GM21381 (cell line): ENCODE results near the gene PPIE.

Experiments used
- ATAC-seq: cut with Tn5 transposase; IDR thresholded peaks from one replicate; pipeline ENCODE4 v1.9.1; 2021; ENCODE audit warnings: mild to moderate bottlenecking, moderate library complexity; ENCODE audit not compliant: unreplicated experiment

PPIE gene

GRCh38 chr1:39720094-39720999 lies 18.3 kb upstream of the PPIE start:
- no peak for ATAC-seq

GRCh38 chr1:39721664-39722063 lies 17.0 kb upstream of the PPIE start:
- ATAC-seq: no peak

- no peak for ATAC-seq
Measured at GRCh38 chr1:39722495-39722894, 16.2 kb upstream of the PPIE start.

DNA sequence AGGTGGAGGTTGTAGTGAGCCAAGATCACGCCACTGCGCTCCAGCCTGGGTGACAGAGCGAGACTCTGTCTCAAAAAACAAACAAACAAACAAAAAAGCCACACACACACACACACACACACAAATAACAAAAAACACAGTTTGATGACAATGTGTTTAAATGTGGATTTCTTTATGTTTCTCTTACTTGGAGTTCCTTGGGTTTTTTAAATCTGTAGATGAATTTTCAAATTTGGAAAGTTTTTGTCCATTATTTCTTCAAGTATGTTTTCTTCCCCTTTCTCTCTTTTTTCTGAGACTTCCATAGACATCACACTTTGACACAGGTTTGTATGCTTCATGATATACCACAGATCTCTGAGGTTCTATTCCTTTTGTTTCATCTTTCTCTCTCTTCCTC lies 12.1 kb upstream of the PPIE start:
- no peak for ATAC-seq

GRCh38 chr1:39727221-39727931 lies 11.3 kb upstream of the PPIE start:
- ATAC-seq: peak; percentile 52

DNA sequence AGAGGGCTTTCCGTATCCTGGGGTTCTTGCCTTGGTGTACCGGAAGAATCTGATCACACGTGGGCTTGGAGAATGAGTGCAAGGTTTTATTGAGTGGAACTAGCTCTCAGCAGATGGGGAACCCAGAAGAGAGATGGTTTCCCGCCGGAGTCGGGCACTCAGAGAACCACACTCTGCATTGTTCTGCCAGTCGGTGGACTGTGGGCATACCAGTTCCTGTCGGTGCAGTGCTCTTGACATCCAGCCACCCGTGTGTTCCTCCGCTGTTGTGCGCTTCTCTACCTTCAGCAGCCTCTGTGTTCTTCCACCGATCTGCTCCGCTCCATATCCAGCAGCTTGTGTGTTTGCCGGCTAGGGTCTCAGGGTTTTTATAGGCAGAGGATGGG lies 10.8 kb upstream of the PPIE start:
- no peak for ATAC-seq

DNA sequence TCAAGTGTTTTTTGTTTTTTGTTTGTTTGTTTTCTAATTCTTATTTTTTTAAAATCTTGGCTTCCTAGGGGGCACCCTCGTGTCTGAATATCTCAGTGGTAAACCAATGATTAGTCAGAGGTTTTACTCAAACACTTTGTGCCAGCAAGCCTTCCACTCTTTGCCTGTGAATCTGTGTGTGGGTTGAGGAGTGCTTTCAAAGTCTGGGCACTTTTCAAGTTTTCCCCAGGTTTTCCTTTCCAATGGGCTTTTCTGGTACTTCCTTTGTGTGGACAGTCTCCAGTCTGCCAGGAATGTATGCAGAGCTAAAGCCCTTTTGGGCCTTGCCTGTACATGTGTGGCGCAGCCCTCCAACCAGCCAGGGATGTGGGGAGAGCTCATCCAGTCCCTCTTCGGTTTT lies 9.7 kb upstream of the PPIE start:
- ATAC-seq: no peak

DNA sequence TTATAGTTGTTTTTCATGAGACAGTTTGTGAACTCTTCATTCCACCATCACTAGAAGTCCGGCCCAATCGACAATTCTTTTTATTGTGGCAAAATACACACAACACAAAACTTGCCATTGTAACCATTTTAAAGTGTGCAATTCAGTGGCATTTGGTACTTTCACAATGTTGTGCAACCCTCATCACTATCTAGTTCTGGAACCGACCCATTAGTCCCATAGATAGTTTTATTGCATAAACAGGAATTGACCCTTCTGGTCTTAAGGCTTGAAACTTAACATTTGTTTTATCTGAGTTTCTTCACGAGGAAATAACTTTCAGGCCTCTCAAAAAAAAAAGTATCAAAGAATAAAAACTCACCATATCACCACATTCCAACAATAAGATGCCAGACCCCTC lies 8.8 kb upstream of the PPIE start:
- no peak for ATAC-seq

GRCh38 chr1:39732730-39733129 lies 6.0 kb upstream of the PPIE start:
- ATAC-seq: no peak

DNA sequence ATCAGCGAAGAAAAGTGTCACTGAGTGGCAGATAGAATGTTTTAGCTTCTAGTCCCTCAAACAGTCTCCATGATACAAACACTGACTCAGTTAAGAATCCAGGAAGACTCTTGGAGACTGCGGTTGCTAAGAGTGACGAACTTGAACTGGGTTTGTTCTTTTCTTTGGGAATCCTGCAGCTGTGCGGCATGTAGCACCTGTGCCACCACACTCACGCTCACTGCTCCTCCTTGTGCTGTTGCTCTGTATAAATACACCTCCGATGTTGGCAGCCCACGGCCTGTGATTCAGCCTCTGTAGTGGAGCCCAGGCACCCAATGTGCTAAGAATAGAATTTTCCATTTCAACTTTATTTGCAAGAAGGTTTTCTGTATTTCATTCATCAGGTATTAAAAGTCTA lies 5.5 kb upstream of the PPIE start:
- ATAC-seq: no peak

DNA sequence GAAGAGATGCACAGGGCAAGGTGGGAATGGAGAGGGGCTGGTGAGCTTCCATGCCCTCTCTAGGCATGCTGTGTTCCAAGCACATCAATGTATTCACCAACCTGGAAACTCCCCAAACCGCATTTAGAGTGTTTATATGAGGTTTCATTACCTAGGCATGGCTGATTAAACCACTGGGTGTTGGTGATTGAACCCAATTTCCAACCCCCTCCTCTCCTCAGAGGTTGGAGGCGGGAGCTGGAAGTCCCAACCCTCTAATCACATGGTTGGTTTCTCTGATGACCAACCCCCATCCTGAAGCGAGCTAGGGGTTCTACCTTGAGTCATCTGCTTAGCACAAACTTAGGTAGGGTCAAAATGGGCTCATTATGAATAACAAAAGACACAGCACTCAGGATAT lies 3.0 kb upstream of the PPIE start:
- ATAC-seq: no peak

DNA sequence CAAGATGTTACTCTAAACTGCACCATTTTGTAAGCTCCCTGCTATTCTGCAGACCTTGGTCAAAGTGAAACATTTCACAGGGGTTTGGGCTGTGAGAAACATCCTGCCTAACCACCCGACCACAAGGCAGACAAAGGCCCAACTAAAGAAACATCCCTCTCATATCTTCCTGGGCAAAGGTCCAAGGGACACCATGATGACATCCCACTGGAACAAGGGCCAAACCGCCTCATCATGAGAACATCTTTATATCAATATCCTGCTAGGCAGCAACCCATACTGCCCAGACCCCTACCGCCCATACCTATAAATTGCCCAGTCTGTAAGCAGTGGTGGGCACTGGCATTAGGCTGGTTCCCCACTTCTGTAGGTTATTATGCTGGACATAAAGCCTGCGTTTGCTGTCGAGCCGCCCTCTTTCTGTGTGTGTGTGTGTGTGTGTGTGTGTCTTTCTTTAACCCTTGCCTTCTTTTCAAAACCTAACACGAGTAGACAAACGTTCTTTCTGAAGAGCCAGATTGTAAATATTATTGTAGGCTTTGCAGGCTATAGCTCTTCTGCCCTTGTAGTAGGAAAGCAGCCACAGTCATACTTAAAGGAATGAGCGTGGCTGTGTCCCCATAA lies 1.0 kb upstream of the PPIE start:
- ATAC-seq: no peak

DNA sequence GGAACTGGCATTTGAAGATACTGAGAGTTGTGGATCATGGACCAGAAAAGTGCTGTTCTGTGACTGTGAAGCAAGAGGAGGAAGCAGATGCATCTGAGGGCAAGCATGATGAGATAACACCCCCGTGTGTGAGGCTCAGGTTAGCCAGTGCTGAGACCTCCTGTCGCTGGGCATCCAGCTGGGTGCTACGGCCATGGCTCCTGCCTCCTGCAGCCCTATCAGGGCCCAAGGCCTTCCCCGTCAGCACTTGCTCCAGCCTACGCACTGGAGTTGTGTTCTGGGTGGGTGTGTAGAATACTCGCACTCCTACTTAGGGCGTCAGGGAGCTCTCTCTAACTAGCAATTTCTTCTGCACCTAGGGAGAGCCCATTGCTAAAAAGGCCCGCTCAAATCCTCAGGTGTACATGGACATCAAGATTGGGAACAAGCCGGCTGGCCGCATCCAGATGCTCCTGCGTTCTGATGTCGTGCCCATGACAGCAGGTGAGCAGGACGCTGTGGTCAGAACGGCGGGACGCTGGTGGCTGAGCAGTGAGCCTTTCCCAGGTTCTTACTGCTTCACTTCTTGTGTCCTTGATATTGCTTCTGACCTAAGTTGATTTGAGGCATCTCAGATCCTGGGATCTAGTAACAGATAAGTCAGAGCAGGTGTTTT lies 6.5 kb downstream of the PPIE start:
- no peak for ATAC-seq

DNA sequence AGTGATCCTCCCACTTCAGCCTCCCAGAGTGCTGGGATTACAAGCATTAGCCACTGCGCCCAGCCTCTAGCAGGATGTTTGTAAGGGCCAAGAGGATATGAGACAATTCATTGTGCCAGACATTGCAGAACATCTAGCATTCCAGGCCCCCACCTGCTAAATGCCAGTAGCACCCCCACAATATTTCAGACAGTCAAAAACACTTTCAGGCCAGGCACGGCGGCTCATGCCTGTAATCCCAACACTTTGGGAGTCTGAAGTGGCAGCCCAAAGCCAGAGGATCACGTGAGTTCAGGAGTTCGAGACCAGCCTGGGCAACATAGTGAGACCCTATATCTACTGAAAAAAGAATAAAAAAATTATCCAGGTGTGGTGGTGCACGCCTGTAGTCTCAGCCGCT lies 12.9 kb downstream of the PPIE start:
- ATAC-seq: no peak

- ATAC-seq: no peak
Measured at GRCh38 chr1:39752703-39753102, 14.0 kb downstream of the PPIE start.

DNA sequence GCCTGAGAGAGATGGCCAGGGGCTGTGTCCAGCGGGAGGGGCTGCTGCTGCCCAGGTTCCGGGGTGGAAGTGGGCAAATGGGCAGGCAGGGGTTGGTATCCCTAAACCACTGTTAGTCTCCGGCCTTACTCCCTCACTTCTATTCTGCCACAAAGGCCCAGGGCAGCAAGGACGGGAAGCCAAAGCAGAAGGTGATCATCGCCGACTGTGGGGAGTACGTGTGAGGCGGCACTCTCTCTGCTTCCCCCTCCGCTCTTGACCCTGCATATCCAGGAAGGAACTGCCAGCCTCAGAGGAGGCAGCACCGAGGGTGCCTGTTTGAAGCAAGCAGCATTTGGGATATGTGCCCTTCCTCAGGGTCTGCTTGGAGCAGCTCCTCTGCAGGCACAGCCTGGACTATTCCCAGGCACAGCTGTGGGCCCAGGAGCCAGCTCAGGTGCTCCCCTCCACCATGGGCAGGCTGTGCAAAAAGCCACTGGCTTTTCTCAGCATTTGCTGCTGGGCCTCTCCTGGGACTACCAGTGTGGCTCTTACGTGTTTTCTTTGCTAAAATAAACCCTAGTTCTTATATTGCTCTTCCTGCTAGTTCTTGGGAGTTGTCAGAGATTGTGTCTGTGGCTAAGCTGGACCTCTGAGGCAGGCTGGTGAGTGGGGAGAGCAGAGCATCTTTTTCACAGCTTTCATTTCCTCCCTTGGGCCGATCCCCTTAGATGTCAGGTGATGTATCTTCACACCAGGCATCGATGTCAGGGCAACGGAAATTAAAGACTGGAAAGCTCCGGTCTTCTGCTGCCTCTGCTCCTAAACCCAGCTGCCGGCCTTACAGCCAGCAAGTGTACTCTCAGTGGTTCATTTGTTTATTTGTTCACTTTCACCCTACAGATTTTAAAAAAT lies 14.7 kb downstream of the PPIE start:
- no peak for ATAC-seq

DNA sequence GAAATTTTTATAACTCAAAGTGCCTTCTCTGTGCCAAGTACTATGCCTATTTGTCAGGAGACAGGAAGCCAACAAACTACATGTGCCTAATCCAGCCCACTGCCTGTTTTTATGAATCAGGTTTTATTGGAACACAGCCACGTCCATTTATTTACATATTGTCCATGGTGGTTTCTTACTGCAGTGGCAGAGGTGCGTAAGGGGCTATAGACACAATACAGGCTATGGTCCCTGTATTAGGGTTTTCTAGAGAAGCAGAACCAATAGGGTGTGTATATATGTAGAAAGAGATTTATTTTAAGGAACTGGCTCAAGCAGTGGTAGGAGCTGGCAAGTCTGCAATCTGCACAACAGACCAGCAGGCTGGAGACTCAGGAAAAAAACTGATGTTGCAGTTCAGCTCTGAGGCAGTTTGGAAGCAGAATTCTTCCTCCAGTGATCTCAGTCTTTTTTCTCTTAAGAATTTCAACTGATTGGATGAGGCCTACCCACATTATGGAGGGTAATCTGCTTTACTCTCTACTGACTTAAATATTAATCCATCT lies 15.4 kb downstream of the PPIE start:
- no peak for ATAC-seq

- no peak for ATAC-seq
Measured at GRCh38 chr1:39754906-39755504, 16.3 kb downstream of the PPIE start.

DNA sequence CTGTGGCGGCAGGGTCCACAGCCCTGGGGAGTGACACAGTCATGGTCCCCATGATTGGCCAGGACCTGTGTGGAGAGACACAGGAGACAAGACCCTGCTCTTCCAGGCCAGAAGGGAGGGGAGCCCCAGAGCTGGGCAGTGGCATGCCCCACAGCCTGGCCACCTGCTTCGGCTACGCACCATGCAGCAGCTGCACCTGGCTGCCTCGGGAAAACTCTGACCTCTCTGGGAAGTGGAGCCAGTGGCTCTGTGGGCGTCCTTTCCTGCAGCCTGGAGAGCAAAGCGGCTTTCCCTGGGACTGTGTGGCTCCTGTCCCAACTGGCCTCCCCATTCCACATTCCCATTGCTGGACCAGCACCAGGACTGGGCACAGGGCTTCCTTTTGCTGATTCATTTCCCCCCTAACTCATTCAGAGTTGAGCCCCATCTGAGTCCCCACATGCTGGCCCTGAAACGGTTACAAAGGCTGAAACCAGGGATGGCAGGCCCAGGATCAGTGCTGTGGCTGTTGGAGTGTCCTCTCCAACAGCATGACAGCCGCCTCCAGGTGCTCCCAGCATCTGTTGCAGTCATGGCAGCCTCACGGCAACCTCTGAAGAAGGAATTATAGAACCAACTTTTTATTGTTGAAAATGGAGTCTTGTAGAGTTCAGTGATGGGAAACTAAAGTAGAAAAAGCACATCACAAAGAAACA lies 17.4 kb downstream of the PPIE start:
- no peak for ATAC-seq
